HEK293T (cell line): ENCODE data around the gene TEKT3.

ENCODE experiments used
- CTCF ChIA-PET: fragments of 350-600 bp; formaldehyde crosslinking; extraction: SDS; loops from one replicate; lab custom pipeline; 2021; ENCODE audit warnings: antibody characterized with exemption, inconsistent platforms; lab: Yijun Ruan, JAX
- POLR2A ChIA-PET: fragments of 350-600 bp; formaldehyde crosslinking; extraction: SDS; loops from one replicate; lab custom pipeline; 2020; ENCODE audit warnings: antibody characterized with exemption, inconsistent platforms; lab: Yijun Ruan, JAX
- DNase-seq: peaks from one replicate; pipeline ENCODE4 v3.0.0; 2012; ENCODE audit warnings: mixed read lengths; ENCODE audit errors: extremely low spot score
- ARNT ChIP-seq: fragments of 450-650 bp; IDR thresholded peaks from 2 replicates; pipeline ENCODE4 v1.6.1; 2017; ENCODE audit warnings: mild to moderate bottlenecking
- BHLHE40 ChIP-seq: fragments of 450-650 bp; IDR thresholded peaks from 2 replicates; pipeline ENCODE4 v1.6.1; 2016; ENCODE audit warnings: mild to moderate bottlenecking, moderate library complexity, borderline replicate concordance
- CTBP1 ChIP-seq: fragments of 450-650 bp; IDR thresholded peaks from 2 replicates; pipeline ENCODE4 v1.6.1; 2016; ENCODE audit warnings: borderline replicate concordance
- ELF4 ChIP-seq: fragments of 450-650 bp; IDR thresholded peaks from 2 replicates; pipeline ENCODE4 v1.6.1; 2017; ENCODE audit warnings: antibody characterized with exemption
- FOXA1 ChIP-seq: fragments of 450-650 bp; IDR thresholded peaks from 2 replicates; pipeline ENCODE4 v1.6.1; 2016; ENCODE audit warnings: mild to moderate bottlenecking
- FOXK2 ChIP-seq: fragments of 450-650 bp; IDR thresholded peaks from 2 replicates; pipeline ENCODE4 v1.6.1; 2016; ENCODE audit warnings: mild to moderate bottlenecking
- FOXM1 ChIP-seq: fragments of 450-650 bp; IDR thresholded peaks from 2 replicates; pipeline ENCODE4 v1.6.1; 2017; ENCODE audit warnings: mild to moderate bottlenecking, borderline replicate concordance
- HDGF ChIP-seq: fragments of 450-650 bp; IDR thresholded peaks from 2 replicates; pipeline ENCODE4 v1.6.1; 2017; ENCODE audit warnings: antibody characterized with exemption, borderline replicate concordance
- L3MBTL2 ChIP-seq: fragments of 450-650 bp; conservative IDR thresholded peaks from 2 replicates; pipeline ENCODE4 v1.6.1; 2016; ENCODE audit warnings: mild to moderate bottlenecking
- LEF1 ChIP-seq: fragments of 450-650 bp; IDR thresholded peaks from 2 replicates; pipeline ENCODE4 v1.6.1; 2017; ENCODE audit warnings: mild to moderate bottlenecking, borderline replicate concordance
- NFRKB ChIP-seq: fragments of 450-650 bp; IDR thresholded peaks from 2 replicates; pipeline ENCODE4 v1.6.1; 2016; ENCODE audit warnings: mild to moderate bottlenecking, moderate library complexity
- PKNOX1 ChIP-seq: fragments of 450-650 bp; IDR thresholded peaks from 2 replicates; pipeline ENCODE4 v1.6.1; 2016
- SP1 ChIP-seq: fragments of 450-650 bp; IDR thresholded peaks from 2 replicates; pipeline ENCODE4 v1.6.1; 2017
- SUZ12 ChIP-seq: fragments of 450-650 bp; IDR thresholded peaks from 2 replicates; pipeline ENCODE4 v1.6.1; 2016; ENCODE audit warnings: mild to moderate bottlenecking
- TARDBP ChIP-seq: fragments of 450-650 bp; IDR thresholded peaks from 2 replicates; pipeline ENCODE4 v1.6.1; 2016
- ZNF384 ChIP-seq: fragments of 450-650 bp; IDR thresholded peaks from 2 replicates; pipeline ENCODE4 v1.6.1; 2016

The TEKT3 gene

DNA sequence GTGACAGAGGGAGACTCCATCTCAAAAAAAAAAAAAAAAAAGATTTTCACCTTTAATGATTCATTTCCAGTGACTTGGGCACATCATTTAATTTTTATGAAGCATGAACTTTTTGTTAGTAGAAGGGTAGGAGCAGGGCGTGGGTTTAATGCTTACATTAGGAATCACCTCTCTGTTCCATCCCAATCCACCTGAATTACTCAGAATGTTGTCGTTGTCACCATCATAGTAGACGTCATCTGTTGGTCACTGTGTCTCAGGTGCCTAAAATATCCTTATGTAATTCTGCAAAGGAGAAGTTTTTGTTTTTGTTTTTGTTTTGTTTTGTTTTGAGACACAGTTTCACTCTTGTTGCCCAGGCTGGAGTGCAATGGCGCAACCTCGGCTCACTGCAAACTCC is 38.3 kb upstream of the TEKT3 start:
- TF ChIP-seq SP1 = no peak
- TF ChIP-seq LEF1 = no peak
- no peak for TF ChIP-seq FOXA1
- no peak for TF ChIP-seq HDGF
- no peak for TF ChIP-seq CTBP1
- TF ChIP-seq NFRKB = no peak
- TF ChIP-seq FOXM1 = no peak
- TF ChIP-seq L3MBTL2 = no peak
- no peak for TF ChIP-seq ARNT
- no peak for TF ChIP-seq FOXK2
- TF ChIP-seq PKNOX1 = no peak
- no peak for TF ChIP-seq ZNF384
- no peak for TF ChIP-seq TARDBP
- TF ChIP-seq SUZ12 = no peak
- TF ChIP-seq BHLHE40 = no peak
- POLR2A ChIA-PET = no interaction called here
- DNase-seq = no peak
- CTCF ChIA-PET = no interaction called here

DNA sequence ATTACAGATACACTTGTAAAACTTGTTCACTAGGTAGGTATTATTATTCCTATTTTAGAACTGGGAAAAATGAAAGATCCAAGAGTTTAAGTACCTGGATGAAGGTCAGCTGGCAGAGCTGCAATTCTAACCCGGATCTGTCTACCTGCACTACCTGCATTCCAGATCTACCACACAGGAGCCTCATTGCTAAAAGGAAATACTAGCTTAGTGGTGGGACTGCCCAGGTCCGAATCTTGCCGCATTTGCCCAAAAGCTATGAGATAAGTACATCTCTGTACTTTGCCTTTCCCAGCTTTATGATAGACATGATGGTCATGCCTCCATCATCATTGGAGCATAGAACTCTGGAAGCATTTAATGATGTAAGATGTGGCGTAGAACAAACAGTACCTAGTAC is 36.8 kb upstream of the TEKT3 start:
- POLR2A ChIA-PET = no interaction called here
- no peak for TF ChIP-seq TARDBP
- no peak for TF ChIP-seq ELF4
- CTCF ChIA-PET = interaction anchor here (0.8 kb wide), 1 partner anchor 110 kb away, joined by 3 read pairs; no protein-coding TSS in a partner anchor
- no peak for DNase-seq

DNA sequence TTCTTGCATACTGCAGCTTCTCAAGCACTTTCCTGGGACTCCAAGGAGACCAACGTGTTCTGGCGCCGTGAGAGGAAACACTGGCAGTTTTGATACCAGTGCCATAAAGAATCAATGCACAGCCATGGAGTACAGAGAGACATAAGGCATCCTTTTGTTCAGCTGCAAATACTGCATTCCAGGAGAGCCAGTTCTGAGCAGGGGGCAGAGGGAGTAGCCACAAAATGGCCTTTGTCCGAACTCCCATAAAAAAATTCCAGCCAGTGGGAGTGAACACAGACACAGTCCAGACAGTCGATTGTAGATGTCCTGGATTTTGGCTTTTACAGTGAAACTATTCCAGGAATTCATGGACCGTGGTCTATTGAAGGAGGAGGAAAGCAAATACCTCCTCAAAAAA is 36.2 kb upstream of the TEKT3 start:
- DNase-seq = no peak
- CTCF ChIA-PET = no interaction called here
- TF ChIP-seq PKNOX1 (no peak), FOXK2 (no peak)
- POLR2A ChIA-PET = no interaction called here

GRCh38 chr17:15377200-15377599 is 35.8 kb upstream of the TEKT3 start:
- CTCF ChIA-PET = no interaction called here
- no peak for TF ChIP-seq TARDBP
- no peak for TF ChIP-seq HDGF
- no peak for TF ChIP-seq LEF1
- TF ChIP-seq SUZ12 = no peak
- TF ChIP-seq ARNT = no peak
- POLR2A ChIA-PET = no interaction called here
- no peak for DNase-seq

GRCh38 chr17:15371376-15372130 is 30.2 kb upstream of the TEKT3 start:
- CTCF ChIA-PET = no interaction called here
- no peak for DNase-seq
- TF ChIP-seq HDGF (no peak), BHLHE40 (no peak), ELF4 (no peak), L3MBTL2 (no peak), ZNF384 (no peak), TARDBP (no peak)
- POLR2A ChIA-PET = no interaction called here

- ChIA-PET POLR2A (no interaction called here), CTCF (no interaction called here)
- TF ChIP-seq FOXA1 = no peak
- no peak for TF ChIP-seq BHLHE40
- TF ChIP-seq ARNT = no peak
- no peak for TF ChIP-seq PKNOX1
- TF ChIP-seq HDGF = no peak
- no peak for DNase-seq
Measured at GRCh38 chr17:15368600-15368999, 27.2 kb upstream of the TEKT3 start.

- no peak for DNase-seq
- TF ChIP-seq SP1 (no peak), ELF4 (no peak), FOXA1 (no peak), BHLHE40 (no peak), CTBP1 (no peak), L3MBTL2 (no peak), SUZ12 (no peak), ZNF384 (no peak), FOXK2 (no peak), NFRKB (no peak), LEF1 (no peak)
- POLR2A ChIA-PET = no interaction called here
Measured at GRCh38 chr17:15366026-15366425, 24.6 kb upstream of the TEKT3 start.

More at GRCh38 chr17:15366026-15366425, 24.6 kb upstream of the TEKT3 start:
- CTCF ChIA-PET = no interaction called here
